Smooth muscle cell of the brain vasculature (primary cell): ENCODE data around the gene METTL6.
"Not testable (repeated sequence)": the region's sequence is repeated elsewhere in the genome, so short reads cannot be mapped to it uniquely, and the experiment has no call there.

Experiments
- DNase-seq: peaks from one replicate; pipeline ENCODE4 v3.0.0-alpha.2; 2012; ENCODE audit warnings: low read depth, low spot score

The METTL6 gene

GRCh38 chr3:15451216-15452113, 24.1 kb upstream of the METTL6 start:
- DNase-seq, result no peak

- DNase-seq, result no peak
These were observed 23.3 kb upstream of the METTL6 start for GRCh38 chr3:15450438-15451215.

- no peak for DNase-seq
These were observed 22.3 kb upstream of the METTL6 start for GRCh38 chr3:15449489-15450224.

GRCh38 chr3:15443826-15444524, 16.6 kb upstream of the METTL6 start:
- DNase-seq, result no peak

- DNase-seq, result no peak
These were observed 13.5 kb upstream of the METTL6 start for GRCh38 chr3:15440891-15441290.

GRCh38 chr3:15439476-15439875, 12.1 kb upstream of the METTL6 start:
- no peak for DNase-seq

- no peak for DNase-seq
These were observed 11.6 kb upstream of the METTL6 start for GRCh38 chr3:15438983-15439382.

GRCh38 chr3:15436246-15436645, 8.9 kb upstream of the METTL6 start:
- no peak for DNase-seq

- no peak for DNase-seq
These were observed 7.4 kb upstream of the METTL6 start for GRCh38 chr3:15434756-15435155.

GRCh38 chr3:15433531-15433930, 6.2 kb upstream of the METTL6 start:
- no peak for DNase-seq

- DNase-seq, result no peak
These were observed 4.0 kb upstream of the METTL6 start for GRCh38 chr3:15431256-15431837.

GRCh38 chr3:15430624-15431023, 3.3 kb upstream of the METTL6 start:
- DNase-seq, result no peak

GRCh38 chr3:15429080-15429479, 1.7 kb upstream of the METTL6 start:
- no peak for DNase-seq

- DNase-seq, result no peak
These were observed 1.2 kb upstream of the METTL6 start for GRCh38 chr3:15428539-15428938.

- DNase-seq, result no peak
These were observed 637 bp upstream of the METTL6 start for GRCh38 chr3:15427981-15428380.

- no peak for DNase-seq
These were observed 695 bp downstream of the METTL6 start for GRCh38 chr3:15426579-15427118.

GRCh38 chr3:15420871-15421270, 6.5 kb downstream of the METTL6 start:
- DNase-seq, result no peak

GRCh38 chr3:15410966-15411365, 16.4 kb downstream of the METTL6 start:
- DNase-seq, result not testable (repeated sequence)

- DNase-seq, result no peak
These were observed 17.6 kb downstream of the METTL6 start for GRCh38 chr3:15409774-15410173.

- no peak for DNase-seq
These were observed 18.1 kb downstream of the METTL6 start for GRCh38 chr3:15409239-15409638.
